Brain microvascular endothelial cell (primary cell): ENCODE data around the gene ST6GALNAC5.

Experiments
- DNase-seq: peaks from one replicate; pipeline ENCODE4 v3.0.0-alpha.2; 2020
- H3K27ac ChIP-seq: fragments of 250-450 bp; sonication (Bioruptor Pico); 2 replicates; pipeline ENCODE4 v1.5.1; 2020; ENCODE audit warnings: mild to moderate bottlenecking, moderate library complexity
- H3K27me3 ChIP-seq: fragments of 250-450 bp; sonication (Bioruptor Pico); replicated peaks from 2 replicates; pipeline ENCODE4 v1.5.1; 2020; ENCODE audit warnings: mild to moderate bottlenecking
- H3K36me3 ChIP-seq: fragments of 250-450 bp; sonication (Bioruptor Pico); replicated peaks from 2 replicates; pipeline ENCODE4 v1.5.1; 2020; ENCODE audit warnings: mild to moderate bottlenecking
- H3K4me3 ChIP-seq: 2 replicates; pipeline ENCODE4 v1.5.1; 2011; ENCODE audit warnings: low read depth, mild to moderate bottlenecking, control low read depth, low read length, moderate library complexity
- CTCF ChIP-seq: IDR thresholded peaks from 2 replicates; pipeline ENCODE4 v1.5.1; 2011; ENCODE audit warnings: low read depth, mild to moderate bottlenecking, moderate library complexity, low read length, control low read depth, inconsistent platforms; ENCODE audit errors: missing control alignments
- in situ Hi-C: cut with HindIII; loops from 2 replicates; pipeline ENCODE4 v1.10.0; 2017; ENCODE audit warnings: low sequenced_read_pairs, low pct_ligation_motif_present

ST6GALNAC5 gene

GRCh38 chr1:77007675-77008074 is 140.4 kb downstream of the ST6GALNAC5 start:
- Histone ChIP-seq H3K27me3 (no peaks in the 10 kb centered on the region), H3K4me3 (no peak overlapping the region), H3K36me3 (no peaks in the 10 kb centered on the region), H3K27ac (no peak overlapping the region)
- in situ Hi-C loops = no loop called here
- no peak for DNase-seq
- TF ChIP-seq CTCF = no peak

GRCh38 chr1:77010937-77011336 is 143.7 kb downstream of the ST6GALNAC5 start:
- no peak for DNase-seq
- Histone ChIP-seq H3K36me3 (no peaks in the 10 kb centered on the region), H3K27me3 (no peaks in the 10 kb centered on the region), H3K4me3 (no peak overlapping the region), H3K27ac (no peak overlapping the region)
- in situ Hi-C loops = no loop called here
- no peak for TF ChIP-seq CTCF

- in situ Hi-C loops = no loop called here
- no peaks in the 10 kb centered on the region for H3K27me3 ChIP-seq
- H3K27ac ChIP-seq = no peak overlapping the region
- no peak for TF ChIP-seq CTCF
- no peak overlapping the region for H3K4me3 ChIP-seq
- no peaks in the 10 kb centered on the region for H3K36me3 ChIP-seq
- no peak for DNase-seq
Observed at GRCh38 chr1:77012066-77012465, 144.8 kb downstream of the ST6GALNAC5 start.

GRCh38 chr1:77014073-77014788 is 147.0 kb downstream of the ST6GALNAC5 start:
- H3K27me3 ChIP-seq = peaks cover 5% of the 10 kb centered on the region
- in situ Hi-C loops = no loop called here
- no peaks in the 10 kb centered on the region for H3K36me3 ChIP-seq
- H3K4me3 ChIP-seq = no peak overlapping the region
- no peak for TF ChIP-seq CTCF
- H3K27ac ChIP-seq = no peak overlapping the region
- no peak for DNase-seq

GRCh38 chr1:77015748-77016341 is 148.6 kb downstream of the ST6GALNAC5 start:
- no peak for DNase-seq
- no peak for TF ChIP-seq CTCF
- no peak overlapping the region for H3K4me3 ChIP-seq
- H3K27me3 ChIP-seq = peaks cover 5% of the 10 kb centered on the region
- no peaks in the 10 kb centered on the region for H3K36me3 ChIP-seq
- H3K27ac ChIP-seq = no peak overlapping the region
- in situ Hi-C loops = no loop called here
